DMS 273 treated with DMSO at 0.1 percent for 48 hours (cell line): ENCODE data around the gene ALG12.
"Not testable (repeated sequence)": the region's sequence is repeated elsewhere in the genome, so short reads cannot be mapped to it uniquely, and the experiment has no call there.

ENCODE experiments used
- DNase-seq: peaks from one replicate; lab custom pipeline; 2025; lab: John Stamatoyannopoulos, UW

ALG12 gene

DNA sequence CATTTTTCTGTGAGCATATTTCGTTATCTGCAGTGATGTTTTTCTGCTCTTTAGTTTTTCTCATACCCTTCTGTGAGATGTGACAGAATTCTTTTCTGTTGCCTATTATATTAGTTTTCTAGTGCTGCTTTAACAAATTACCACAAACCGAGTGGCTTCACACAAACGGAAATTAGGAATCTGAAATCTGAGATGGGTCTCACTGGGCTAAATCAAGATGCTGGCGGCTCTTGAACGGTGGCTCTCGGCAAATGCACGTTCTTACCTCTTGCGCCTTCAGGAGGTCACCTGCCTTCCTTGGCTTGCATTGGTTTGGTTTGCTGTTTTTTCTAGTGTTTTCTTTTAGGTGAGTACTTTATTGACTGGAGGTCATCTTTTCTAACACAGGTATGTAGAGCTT lies 51.6 kb downstream of the ALG12 start:
- no peak for DNase-seq

DNA sequence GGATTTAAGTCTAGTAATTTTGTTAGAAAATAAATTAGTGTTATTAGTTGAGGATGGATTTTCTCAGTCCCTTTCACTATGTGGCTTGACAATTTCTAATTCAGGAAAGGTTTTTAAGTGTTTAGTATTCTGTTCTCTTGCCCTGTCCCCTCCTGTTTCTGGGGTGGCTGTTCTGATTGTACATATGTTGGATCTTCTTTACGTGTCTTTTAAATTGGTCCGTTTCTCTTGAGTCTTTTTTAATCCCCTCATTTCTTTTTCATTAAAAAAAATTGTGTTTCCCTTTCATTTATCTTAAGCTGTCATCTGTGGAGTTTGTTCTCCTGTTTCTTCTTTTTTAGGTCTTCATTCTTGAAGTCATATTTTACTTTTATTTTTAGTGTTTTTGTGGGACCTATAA lies 52.1 kb downstream of the ALG12 start:
- DNase-seq, result no peak

DNA sequence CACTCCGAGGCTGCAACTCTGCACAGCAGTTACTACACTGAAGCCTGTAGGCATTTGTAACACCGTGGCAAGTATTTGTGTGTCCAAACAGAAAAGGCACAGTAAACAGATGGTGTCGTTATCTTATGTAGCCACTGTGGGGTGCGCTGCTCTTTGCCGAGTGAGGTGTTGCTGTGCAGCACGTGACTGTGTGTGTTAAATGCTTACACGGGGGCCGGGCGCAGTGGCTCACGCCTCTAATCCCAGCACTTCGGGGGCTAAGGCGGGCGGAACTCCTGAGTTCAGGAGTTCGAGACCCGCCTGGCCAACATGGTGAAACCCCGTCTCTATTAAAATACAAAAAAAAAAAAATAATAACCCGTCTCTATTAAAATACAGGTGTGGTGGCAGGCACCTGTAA lies 53.1 kb downstream of the ALG12 start:
- no peak for DNase-seq

DNA sequence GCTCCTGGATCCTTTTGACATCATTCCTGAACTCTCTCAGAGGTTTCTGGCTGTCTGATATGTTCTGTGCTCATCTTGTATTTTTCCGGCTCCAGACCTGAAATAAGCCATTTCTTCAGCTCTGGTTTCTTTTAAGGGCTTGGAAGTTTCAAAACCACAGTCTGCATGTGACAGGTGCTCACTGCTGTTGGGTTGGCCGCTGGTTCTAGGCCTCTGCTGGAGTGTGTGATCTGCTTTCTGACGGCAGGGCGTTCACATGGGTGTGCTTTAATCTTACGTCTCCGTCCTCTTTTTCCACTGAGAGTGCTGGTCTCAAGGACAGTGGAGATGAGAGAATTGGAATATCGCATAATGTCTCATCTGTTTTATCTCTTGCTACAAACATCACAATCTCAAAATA lies 54.3 kb downstream of the ALG12 start:
- no peak for DNase-seq

DNA sequence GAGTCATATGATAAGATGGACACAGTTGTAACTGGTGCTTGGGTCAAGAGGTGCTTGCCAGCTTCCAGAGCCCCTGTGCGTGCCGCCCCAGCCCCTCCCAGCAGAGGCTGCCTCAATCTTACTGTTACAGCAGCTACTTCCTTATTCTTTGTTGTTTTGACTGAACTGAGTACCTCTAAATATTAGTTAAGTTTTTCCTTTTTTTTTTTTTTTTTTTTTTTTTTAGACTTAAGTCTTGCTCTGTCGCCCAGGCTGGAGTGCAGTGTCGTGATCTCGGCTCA lies 55.8 kb downstream of the ALG12 start:
- no peak for DNase-seq

DNA sequence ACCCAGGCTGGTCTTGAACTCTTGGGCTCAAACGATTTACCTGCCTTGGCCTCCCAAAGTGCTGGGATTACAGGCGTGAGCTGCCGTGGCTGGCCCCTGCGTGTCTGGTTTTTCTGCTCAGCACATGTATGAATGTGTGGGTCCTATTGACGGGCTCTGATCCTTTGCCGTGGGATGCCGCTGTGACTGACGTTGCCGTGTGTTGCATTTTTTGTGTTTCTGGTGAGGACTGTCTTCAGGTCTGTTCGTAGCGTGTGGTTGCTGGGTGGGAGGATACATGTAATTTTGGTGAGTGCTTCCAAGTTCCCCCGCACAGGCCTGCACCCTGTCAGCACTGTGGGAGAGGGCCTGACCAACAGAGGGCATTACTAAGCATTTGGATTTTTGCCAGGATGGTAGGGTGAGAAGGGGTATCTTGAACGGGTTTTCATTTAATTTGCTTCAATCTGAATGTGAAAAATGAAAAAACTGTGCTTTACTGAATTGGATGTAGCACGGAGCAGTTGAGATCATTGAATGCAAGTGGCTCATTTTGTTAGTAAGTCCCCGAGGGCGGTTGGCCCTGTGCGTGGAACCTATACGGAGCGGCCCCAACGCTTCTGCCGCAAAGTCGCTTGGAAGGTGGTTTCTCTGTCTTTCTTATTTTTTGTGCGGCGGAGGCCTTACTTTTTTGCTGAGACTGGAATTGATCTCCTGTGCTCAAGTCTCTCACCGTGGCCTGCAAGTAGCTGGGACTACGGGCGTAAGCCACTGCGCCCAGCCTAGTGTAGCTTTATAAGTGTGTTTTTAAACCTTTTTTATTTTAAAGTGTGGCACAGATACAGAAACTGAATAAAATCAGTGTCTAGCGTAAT lies 56.4 kb downstream of the ALG12 start:
- no peak for DNase-seq

DNA sequence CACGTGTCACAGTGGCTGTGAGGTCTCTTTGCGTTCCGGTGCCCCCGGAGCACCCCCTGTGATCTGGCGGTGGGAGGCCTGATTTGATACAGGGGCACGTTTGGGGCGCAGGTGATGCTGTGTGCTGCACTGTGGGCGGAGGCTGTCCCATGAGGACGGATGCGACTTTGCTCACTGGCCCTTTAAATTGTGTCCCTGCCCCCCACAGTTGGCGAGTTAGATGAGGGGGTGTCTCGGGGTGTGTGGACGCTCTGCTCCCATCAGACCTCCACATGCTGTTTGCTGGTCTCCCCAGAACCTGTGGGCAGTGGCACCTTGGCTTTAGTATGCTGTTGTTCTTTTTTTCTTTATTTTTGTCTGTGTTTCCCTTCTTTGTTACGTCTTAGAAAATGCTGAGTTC lies 59.4 kb downstream of the ALG12 start:
- DNase-seq, result no peak

DNA sequence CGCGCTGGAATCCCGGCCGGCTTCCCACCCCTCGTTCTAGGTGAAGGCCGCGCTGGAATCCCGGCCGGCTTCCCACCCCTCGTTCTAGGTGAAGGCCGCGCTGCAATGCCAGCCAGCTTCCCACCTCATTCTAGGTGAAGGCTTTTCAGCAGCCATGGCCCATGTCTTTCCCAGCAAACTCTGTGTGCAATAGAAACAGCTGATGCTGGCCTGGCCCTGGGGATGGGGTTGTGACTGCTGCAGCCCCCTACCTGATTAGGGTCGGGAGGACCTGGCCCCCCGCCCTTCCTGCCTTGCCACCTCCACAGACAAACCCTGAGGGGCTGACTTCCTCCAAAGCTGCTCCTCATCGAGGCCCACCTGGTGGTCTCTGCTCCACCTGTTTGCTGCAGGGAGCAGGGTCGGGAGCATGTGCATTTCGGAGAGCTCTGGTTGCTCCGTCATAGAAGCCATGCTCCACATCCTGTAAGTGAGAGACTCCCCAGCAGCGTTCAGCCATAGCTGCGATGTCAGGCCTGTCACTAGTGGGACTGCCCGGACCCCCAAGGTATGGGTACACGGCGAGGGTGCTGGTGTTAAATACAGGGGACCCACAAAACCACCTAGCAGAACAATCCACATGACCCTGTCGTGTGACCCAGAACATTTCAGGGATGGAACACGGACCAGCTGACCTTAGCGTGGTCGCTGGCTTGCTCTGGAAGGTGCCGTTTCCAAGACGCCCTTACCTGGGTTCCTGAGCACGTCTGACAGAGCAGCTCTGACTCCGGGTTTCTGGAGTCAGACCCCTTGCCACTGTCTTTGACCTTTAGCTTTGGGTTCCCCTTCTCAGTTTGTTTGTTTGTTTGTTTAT lies 61.2 kb downstream of the ALG12 start:
- no peak for DNase-seq

DNA sequence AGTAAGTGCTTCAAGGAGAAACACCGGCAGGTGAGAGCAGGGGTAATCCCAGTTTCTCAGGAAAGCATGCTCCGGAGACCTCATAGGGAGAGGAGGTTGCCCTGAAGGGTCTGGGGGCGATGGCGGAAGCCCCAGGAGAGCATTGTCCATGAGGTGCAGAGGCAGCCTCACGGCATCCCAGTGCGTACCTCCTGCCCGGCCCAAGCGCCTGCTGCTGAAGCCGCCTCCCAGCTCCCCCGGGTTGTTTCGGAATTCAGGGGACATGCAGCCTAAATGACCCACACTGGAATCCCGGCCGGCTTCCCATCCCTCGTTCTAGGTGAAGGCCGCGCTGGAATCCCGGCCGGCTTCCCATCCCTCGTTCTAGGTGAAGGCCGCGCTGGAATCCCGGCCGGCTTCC lies 61.9 kb downstream of the ALG12 start:
- DNase-seq, result no peak

DNA sequence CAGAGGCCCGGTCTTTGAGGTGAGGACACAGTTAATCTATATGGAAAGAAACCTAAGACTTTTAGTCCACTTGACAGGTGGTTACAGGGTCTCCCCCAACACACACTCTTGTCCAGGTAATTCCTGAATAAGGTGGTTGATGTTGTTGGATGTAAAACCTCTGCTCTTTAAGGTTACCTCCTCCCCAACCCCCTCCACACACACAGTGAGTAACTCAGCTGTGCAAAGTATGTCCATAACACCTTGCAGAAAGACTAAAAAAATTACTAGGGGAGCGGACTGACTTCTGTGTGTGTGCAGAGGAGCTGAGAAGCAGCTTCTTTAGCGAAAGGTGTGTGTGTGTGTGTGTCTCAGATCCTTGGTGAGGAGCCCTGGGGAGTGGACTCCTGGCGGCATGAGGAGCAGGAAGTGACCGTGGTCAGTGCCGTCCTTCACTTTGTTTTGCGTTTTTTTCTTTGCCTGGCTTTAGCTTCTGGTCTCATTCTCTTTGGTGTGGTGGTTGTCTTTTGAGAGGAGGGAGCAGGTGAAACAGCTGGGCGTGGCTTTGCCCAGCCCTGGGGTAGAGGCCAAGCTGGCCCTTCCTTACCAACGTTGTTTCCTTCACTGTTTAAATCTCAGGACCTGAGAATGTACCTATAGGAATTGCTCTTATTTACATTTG lies 62.9 kb downstream of the ALG12 start:
- no peak for DNase-seq

DNA sequence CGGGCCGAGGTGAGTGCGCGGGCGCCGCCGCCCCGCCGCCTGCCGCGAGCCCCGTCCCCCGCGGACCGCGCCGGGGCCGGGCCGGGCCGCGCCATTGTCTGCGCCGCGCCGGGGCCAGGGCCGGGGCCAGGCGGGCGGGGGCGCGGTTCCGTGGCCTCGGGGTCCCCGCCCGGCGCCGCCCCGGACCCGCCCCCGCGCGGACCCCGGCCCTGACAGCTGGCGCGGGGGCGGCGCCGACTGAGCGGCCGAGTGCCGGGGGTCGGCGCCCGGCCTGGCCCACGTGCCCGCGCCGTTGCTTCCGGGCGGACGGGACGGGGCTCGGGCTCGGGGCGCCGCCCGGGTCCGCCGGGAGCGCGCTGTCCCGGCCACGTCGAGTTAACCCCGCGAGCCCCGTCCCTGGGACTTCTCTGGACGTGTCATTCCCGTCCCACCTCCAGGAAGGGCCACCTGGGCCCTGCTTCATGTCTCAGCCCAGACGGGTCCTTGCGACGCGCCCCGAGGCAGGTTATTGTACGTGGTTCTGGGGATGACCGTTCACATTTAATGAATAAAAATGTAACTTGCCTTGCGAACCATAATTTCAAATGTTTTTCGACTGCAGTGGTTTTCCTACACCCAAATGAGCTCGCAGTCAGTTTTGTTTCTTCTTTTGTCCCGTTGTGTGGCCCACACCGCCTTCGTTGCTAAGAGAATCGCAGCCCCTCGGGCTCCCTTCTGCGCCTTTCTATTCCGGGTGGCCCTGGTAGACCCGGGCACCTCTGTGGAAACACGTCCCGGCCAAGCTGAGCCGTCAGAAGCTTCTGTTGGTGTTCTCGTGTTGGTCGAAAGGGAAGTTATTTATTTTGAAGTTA lies 64.0 kb downstream of the ALG12 start:
- DNase-seq, result no peak

DNA sequence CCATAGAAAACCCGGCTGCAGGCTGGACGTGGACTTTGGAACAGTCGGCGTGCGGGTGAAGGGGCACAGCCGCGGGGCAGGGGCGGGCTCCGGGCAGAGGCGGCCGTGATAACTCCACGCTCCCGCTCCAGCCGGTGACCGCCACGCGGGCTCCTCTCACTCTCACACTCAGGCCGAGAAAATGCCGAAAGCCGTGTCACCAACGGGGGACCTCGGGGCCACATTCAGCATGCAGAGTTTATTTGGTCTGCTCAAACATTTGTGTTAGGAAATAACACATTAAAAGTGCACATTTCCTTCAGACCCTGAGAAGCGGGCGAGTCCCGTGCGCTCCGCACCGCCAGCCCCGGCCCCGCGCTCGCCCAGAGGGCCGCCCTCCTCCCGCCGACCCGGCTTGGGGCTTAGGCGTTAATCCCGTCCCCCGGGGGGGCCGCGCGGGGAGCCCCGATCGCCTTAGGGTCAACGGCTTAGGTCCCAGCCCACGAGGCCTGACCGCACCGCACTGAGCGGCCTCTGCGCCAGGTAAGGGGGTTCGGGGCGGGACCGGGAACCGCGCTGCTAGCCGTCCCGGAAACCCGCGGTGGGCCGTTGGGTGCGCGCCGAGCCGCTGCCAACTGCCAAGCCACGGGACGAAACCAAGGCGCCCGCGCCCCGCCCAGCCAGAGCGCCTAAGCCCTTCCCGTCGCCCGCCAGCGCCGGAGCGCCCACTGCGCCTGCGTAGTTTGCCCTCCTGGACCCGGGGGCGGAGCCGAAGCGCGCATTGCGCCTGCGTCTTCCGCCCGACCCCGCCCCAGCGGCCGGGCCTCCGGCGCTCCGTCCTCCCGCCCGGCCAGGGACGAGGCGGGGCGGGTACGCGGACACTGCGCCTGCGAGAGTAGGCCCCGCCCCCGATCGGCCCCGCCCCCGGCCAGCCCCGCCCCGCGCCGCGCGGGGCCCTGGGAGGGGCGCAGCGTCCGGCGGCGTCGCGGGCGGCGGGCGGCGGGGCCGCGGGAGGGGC lies 65.0 kb downstream of the ALG12 start, which contains the start of gene ZBED4:
Gene ZBED4 (plus strand): TSS at position 947 of the 997 bp plus-strand sequence. CDS start 29,819 bp downstream, outside the sequence.
- peak; percentile 63 for DNase-seq

DNA sequence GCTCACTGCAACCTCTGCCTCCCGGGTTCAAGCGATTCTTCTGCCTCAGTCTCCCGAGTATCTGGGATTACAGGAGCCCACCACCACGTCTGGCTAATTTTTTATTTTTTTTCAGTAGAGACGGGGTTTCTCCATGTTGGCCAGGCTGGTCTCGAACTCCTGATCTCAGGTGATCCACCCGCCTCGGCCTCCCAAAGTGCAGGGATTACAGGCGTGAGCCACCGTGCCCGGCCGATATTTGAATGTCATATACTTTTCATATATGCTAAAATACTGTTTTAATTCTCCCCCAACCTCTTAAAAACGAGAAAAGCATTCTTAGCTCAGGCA lies 65.7 kb downstream of the ALG12 start:
- DNase-seq, result not testable (repeated sequence)

DNA sequence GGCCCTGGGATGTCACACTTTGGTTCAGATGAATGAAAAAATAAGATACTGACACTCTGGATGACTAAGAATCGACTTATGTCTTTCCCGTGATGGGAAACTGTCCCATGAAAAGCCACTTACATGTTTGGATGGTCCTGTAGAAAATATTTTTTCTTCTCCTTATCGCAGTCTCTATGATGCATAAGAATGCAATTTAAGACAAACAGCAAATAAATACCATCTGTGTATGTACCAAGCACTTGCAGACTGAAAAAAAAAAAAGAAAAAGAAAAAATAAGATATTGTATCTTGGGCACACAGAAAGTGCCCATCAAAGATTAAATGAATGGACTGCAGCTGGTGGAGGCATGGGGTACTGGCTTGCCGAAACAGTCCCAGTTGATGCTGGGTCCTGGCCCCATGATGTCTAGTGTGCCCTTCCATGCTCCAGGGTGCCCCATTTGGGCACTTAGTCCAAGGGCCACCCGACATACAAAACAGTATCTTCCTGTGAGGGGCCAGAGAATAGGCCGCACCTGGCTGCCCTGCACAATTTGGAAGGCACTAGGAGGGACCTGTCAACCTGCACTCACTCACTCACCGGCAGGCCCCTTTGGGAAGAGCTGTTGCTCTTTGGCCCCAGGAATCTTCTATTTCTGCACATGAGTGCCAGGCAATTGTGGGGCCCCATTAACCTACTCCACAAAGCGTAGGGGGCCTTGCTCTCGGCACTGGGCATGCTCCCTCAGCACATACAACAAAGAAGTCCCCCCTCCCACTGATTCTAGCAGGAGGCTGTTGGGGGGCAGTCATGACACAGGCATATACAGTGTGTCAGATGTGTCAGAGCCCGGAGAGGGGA lies 67.1 kb downstream of the ALG12 start:
- no peak for DNase-seq
